ENCODE results near the gene WAPL.
"Not testable (repeated sequence)": the region's sequence is repeated elsewhere in the genome, so short reads cannot be mapped to it uniquely, and the experiment has no call there.

WAPL gene

GRCh38 chr10:86521678-86522509, at the start of gene WAPL:
Gene WAPL (minus strand): TSS chr10:86521792. CDS start chr10:86518069, 3,723 bp downstream.
- peak; percentile 55 to 96 (median 93) for DNase-seq

- no peak for DNase-seq
Measured at GRCh38 chr10:86569335-86569734, 47.7 kb upstream of the WAPL start.

- not testable (repeated sequence) for DNase-seq
Measured at GRCh38 chr10:86566518-86566917, 44.9 kb upstream of the WAPL start.

GRCh38 chr10:86563338-86563737, 41.7 kb upstream of the WAPL start:
- not testable (repeated sequence) for DNase-seq

- DNase-seq = not testable (repeated sequence)
Measured at GRCh38 chr10:86558695-86559094, 37.1 kb upstream of the WAPL start.

- DNase-seq = no peak
Measured at GRCh38 chr10:86556933-86557649, 35.5 kb upstream of the WAPL start.

- no peak for DNase-seq
Measured at GRCh38 chr10:86556532-86556931, 34.9 kb upstream of the WAPL start.

GRCh38 chr10:86553639-86554038, 32.0 kb upstream of the WAPL start:
- DNase-seq = no peak

- no peak for DNase-seq
Measured at GRCh38 chr10:86553213-86553612, 31.6 kb upstream of the WAPL start.

- no peak for DNase-seq
Measured at GRCh38 chr10:86547296-86547695, 25.7 kb upstream of the WAPL start.

GRCh38 chr10:86545101-86545500, 23.5 kb upstream of the WAPL start:
- DNase-seq = peak in 2 of 58 donors; percentile 5 to 10

- no peak for DNase-seq
Measured at GRCh38 chr10:86540016-86540415, 18.4 kb upstream of the WAPL start.

- no peak for DNase-seq
Measured at GRCh38 chr10:86538547-86538946, 17.0 kb upstream of the WAPL start.

GRCh38 chr10:86538040-86538439, 16.4 kb upstream of the WAPL start:
- DNase-seq = not testable (repeated sequence)

GRCh38 chr10:86536294-86536861, 14.8 kb upstream of the WAPL start:
- no peak for DNase-seq

- peak in 16 of 58 donors; percentile 3 to 27 (median 12) for DNase-seq
Measured at GRCh38 chr10:86535132-86535882, 13.7 kb upstream of the WAPL start.

GRCh38 chr10:86533328-86533727, 11.7 kb upstream of the WAPL start:
- no peak for DNase-seq

GRCh38 chr10:86528736-86529135, 7.1 kb upstream of the WAPL start:
- DNase-seq = not testable (repeated sequence)

- DNase-seq = no peak
Measured at GRCh38 chr10:86526606-86527005, 5.0 kb upstream of the WAPL start.

- not testable (repeated sequence) for DNase-seq
Measured at GRCh38 chr10:86525713-86526112, 4.1 kb upstream of the WAPL start.

- DNase-seq = no peak
Measured at GRCh38 chr10:86524225-86524962, 2.8 kb upstream of the WAPL start.
